Neuronal stem cell (in vitro differentiated cells): Measurements from ENCODE around the gene AGAP1.

Experiments used
- DNase-seq: peaks from one replicate; pipeline ENCODE4 v3.0.0-alpha.2; 2013; ENCODE audit warnings: low spot score
- H2AFZ ChIP-seq: one replicate; pipeline ENCODE4 v1.6.1; 2013; ENCODE audit warnings: mild to moderate bottlenecking, low read length, inconsistent platforms
- H2AK5ac ChIP-seq: 2 replicates; pipeline ENCODE4 v1.6.1; 2013; ENCODE audit warnings: low read depth, mild to moderate bottlenecking, inconsistent platforms, low read length, moderate library complexity, mixed read lengths
- H2BK120ac ChIP-seq: 2 replicates; pipeline ENCODE4 v1.6.1; 2013; ENCODE audit warnings: low read depth, mild to moderate bottlenecking, inconsistent platforms, low read length, moderate library complexity, mixed read lengths
- H2BK12ac ChIP-seq: one replicate; pipeline ENCODE4 v1.6.1; 2013; ENCODE audit warnings: low read length, inconsistent platforms
- H2BK15ac ChIP-seq: 2 replicates; pipeline ENCODE4 v1.6.1; 2013; ENCODE audit warnings: mild to moderate bottlenecking, low read length, inconsistent platforms, mixed read lengths
- H2BK5ac ChIP-seq: one replicate; pipeline ENCODE4 v1.6.1; 2013; ENCODE audit warnings: inconsistent platforms, mild to moderate bottlenecking, low read length, moderate library complexity
- H3K14ac ChIP-seq: one replicate; pipeline ENCODE4 v1.6.1; 2013; ENCODE audit warnings: low read length, inconsistent platforms
- H3K18ac ChIP-seq: 2 replicates; pipeline ENCODE4 v1.6.1; 2013; ENCODE audit warnings: low read length, inconsistent platforms
- H3K23ac ChIP-seq: 2 replicates; pipeline ENCODE4 v1.6.1; 2013; ENCODE audit warnings: low read depth, mild to moderate bottlenecking, mixed read lengths, low read length, inconsistent platforms; ENCODE audit not compliant: poor library complexity
- H3K27ac ChIP-seq: replicated peaks from 3 replicates; pipeline ENCODE4 v1.5.1; 2013; ENCODE audit warnings: low read length, inconsistent platforms
- H3K27me3 ChIP-seq, 3 experiments: 2 replicates each; pipeline ENCODE4 v1.6.1; 2013; ENCODE audit warnings: low read length in 3 of 3, mild to moderate bottlenecking in 2 of 3, inconsistent platforms in 1 of 3, low read depth in 1 of 3, mixed read lengths in 1 of 3, moderate library complexity in 1 of 3; ENCODE audit not compliant: control insufficient read depth in 3 of 3, insufficient read depth in 3 of 3
- H3K36me3 ChIP-seq, 2 donors: replicated peaks in 1 of 2; 2 replicates each; pipeline ENCODE4 v1.6.1; 2013; ENCODE audit warnings: low read length in 2 of 2; ENCODE audit not compliant: control insufficient read depth in 2 of 2, insufficient read depth in 2 of 2
- H3K4ac ChIP-seq: 2 replicates; pipeline ENCODE4 v1.6.1; 2013; ENCODE audit warnings: inconsistent platforms, mild to moderate bottlenecking, low read length, moderate library complexity
- H3K4me1 ChIP-seq, 2 donors: 1 replicate in 1 of 2; 2 replicates in 1 of 2; pipeline ENCODE4 v1.6.1; 2013; ENCODE audit warnings: low read length in 2 of 2, low read depth in 1 of 2; ENCODE audit not compliant: control insufficient read depth in 2 of 2, insufficient read depth in 1 of 2
- H3K4me2 ChIP-seq: one replicate; pipeline ENCODE4 v1.6.1; 2013; ENCODE audit warnings: mild to moderate bottlenecking, low read length, inconsistent platforms; ENCODE audit not compliant: insufficient read depth, poor library complexity, severe bottlenecking
- H3K4me3 ChIP-seq, 2 donors: 2 replicates each; pipeline ENCODE4 v1.5.1; 2013; ENCODE audit warnings: low read length in 2 of 2, mild to moderate bottlenecking in 2 of 2, inconsistent platforms in 1 of 2, moderate library complexity in 1 of 2
- H3K79me1 ChIP-seq: one replicate; pipeline ENCODE4 v1.6.1; 2013; ENCODE audit warnings: low read depth, mild to moderate bottlenecking, inconsistent platforms, low read length, moderate library complexity
- H3K9ac ChIP-seq: one replicate; pipeline ENCODE4 v1.6.1; 2013; ENCODE audit warnings: mild to moderate bottlenecking, low read depth, low read length, inconsistent platforms; ENCODE audit not compliant: poor library complexity
- H3K9me3 ChIP-seq, 2 donors: replicated peaks in 1 of 2; 2 replicates each; pipeline versions ENCODE3 to v1.6.1; 2013; ENCODE audit warnings: low read length in 2 of 2, mild to moderate bottlenecking in 2 of 2, inconsistent platforms in 1 of 2, low read depth in 1 of 2, mixed read lengths in 1 of 2, moderate library complexity in 1 of 2; ENCODE audit not compliant: control insufficient read depth in 2 of 2, insufficient read depth in 1 of 2
- H4K8ac ChIP-seq: one replicate; pipeline ENCODE4 v1.6.1; 2013; ENCODE audit warnings: low read depth, mild to moderate bottlenecking, inconsistent platforms, low read length, moderate library complexity
- H4K91ac ChIP-seq: one replicate; pipeline ENCODE4 v1.6.1; 2013; ENCODE audit warnings: low read length, low read depth, mild to moderate bottlenecking, inconsistent platforms; ENCODE audit not compliant: poor library complexity
- WGBS, 2 donors: extraction: QIAGEN DNeasy Blood & Tissue Kit; methylation state at CpG; one replicate each; pipeline ENCODE4 v1.1.7; 2013; ENCODE audit warnings: missing lambda C conversion rate in 2 of 2, mixed read lengths in 1 of 2; ENCODE audit not compliant: insufficient read length in 2 of 2, insufficient replicate concordance in 1 of 2; ENCODE audit errors: extremely low coverage in 2 of 2; 5-methylcytosine and 5-hydroxymethylcytosine counted together

AGAP1 gene

GRCh38 chr2:235555371-235555770, 61.5 kb downstream of the AGAP1 start:
- H3K4ac ChIP-seq, result no peak overlapping the region
- peak overlapping the region; percentile 41 for H2AK5ac ChIP-seq
- no CpG with 5 or more reads among the region's 6 CpGs for WGBS, 2 donors
- H4K8ac ChIP-seq, result no peak overlapping the region
- H3K4me1 ChIP-seq, result peaks cover 6 to 15% of the 10 kb centered on the region in 2 donors
- no peak for DNase-seq
- no peak overlapping the region for H3K4me3 ChIP-seq
- H2AFZ ChIP-seq, result no peak overlapping the region
- H3K23ac ChIP-seq, result no peak overlapping the region
- no peak overlapping the region for H3K4me2 ChIP-seq
- H2BK120ac ChIP-seq, result no peak overlapping the region
- H3K27ac ChIP-seq, result no peak overlapping the region
- no peak overlapping the region for H3K14ac ChIP-seq
- H3K9me3 ChIP-seq, result peaks cover 1 to 2% of the 10 kb centered on the region in 2 donors
- H3K9ac ChIP-seq, result no peak overlapping the region
- H2BK12ac ChIP-seq, result no peak overlapping the region
- peaks cover 7% of the 10 kb centered on the region for H3K79me1 ChIP-seq
- H3K36me3 ChIP-seq, result no peaks in the 10 kb centered on the region
- H2BK15ac ChIP-seq, result no peak overlapping the region
- no peak overlapping the region for H3K18ac ChIP-seq
- no peak overlapping the region for H4K91ac ChIP-seq
- no peak overlapping the region for H2BK5ac ChIP-seq
- H3K27me3 ChIP-seq, result no peaks in the 10 kb centered on the region

DNA sequence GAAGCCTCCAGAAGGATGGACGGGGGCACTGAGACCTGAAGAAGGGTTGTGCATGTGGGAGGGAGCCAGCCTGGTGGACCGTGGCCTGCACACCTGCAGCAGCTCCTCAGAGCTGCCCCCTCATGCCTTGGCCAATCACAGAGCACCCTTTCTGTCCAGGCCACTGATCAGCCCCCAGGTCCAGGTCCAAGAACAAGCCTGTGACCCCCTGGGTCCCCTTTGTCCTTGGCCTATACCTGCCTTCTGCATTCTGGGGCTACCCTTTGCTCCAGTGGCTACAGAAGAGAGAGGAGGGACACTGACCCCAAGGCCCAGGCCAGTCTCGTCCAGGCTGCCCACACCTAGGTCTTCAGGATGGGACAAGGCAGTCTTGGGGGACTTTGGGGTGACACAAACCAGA, 62.2 kb downstream of the AGAP1 start:
- H3K14ac ChIP-seq, result peak overlapping the region; percentile 12
- WGBS, 2 donors, result no CpG with 5 or more reads among the region's 3 CpGs

GRCh38 chr2:235556901-235557300, 63.1 kb downstream of the AGAP1 start:
- no peak overlapping the region for H3K4me2 ChIP-seq
- H2BK12ac ChIP-seq, result no peak overlapping the region
- DNase-seq, result no peak
- no peak overlapping the region for H3K27ac ChIP-seq
- H3K4me1 ChIP-seq, result peaks cover 4 to 17% of the 10 kb centered on the region in 2 donors
- H3K4ac ChIP-seq, result no peak overlapping the region
- H3K14ac ChIP-seq, result peak overlapping the region; percentile 41
- H3K18ac ChIP-seq, result no peak overlapping the region
- no peak overlapping the region for H2BK5ac ChIP-seq
- H3K27me3 ChIP-seq, result no peaks in the 10 kb centered on the region
- no peak overlapping the region for H2AFZ ChIP-seq
- H3K79me1 ChIP-seq, result peaks cover 7% of the 10 kb centered on the region
- H3K9ac ChIP-seq, result no peak overlapping the region
- H3K23ac ChIP-seq, result no peak overlapping the region
- no peaks in the 10 kb centered on the region for H3K36me3 ChIP-seq
- H4K8ac ChIP-seq, result no peak overlapping the region
- no peak overlapping the region for H3K4me3 ChIP-seq
- H2BK15ac ChIP-seq, result no peak overlapping the region
- H3K9me3 ChIP-seq, result peaks cover 1 to 2% of the 10 kb centered on the region in 2 donors
- WGBS, 2 donors, result no CpG with 5 or more reads among the region's 8 CpGs
- H4K91ac ChIP-seq, result no peak overlapping the region
- H2AK5ac ChIP-seq, result no peak overlapping the region
- H2BK120ac ChIP-seq, result no peak overlapping the region

More for the DNA sequence above, 62.2 kb downstream of the AGAP1 start:
- Histone ChIP-seq H3K36me3 (no peaks in the 10 kb centered on the region), H4K91ac (no peak overlapping the region), H3K27ac (no peak overlapping the region), H3K9me3 (peaks cover 1 to 2% of the 10 kb centered on the region in 2 donors), H3K4me3 (peak overlapping the region in 1 of 2 donors; percentile 18), H2AFZ (no peak overlapping the region), H3K4ac (no peak overlapping the region), H2BK15ac (no peak overlapping the region), H2BK5ac (no peak overlapping the region), H3K18ac (peak overlapping the region; percentile 71), H2AK5ac (no peak overlapping the region), H2BK120ac (no peak overlapping the region), H3K27me3 (no peaks in the 10 kb centered on the region), H4K8ac (no peak overlapping the region), H3K4me2 (no peak overlapping the region), H3K79me1 (peaks cover 7% of the 10 kb centered on the region), H3K23ac (no peak overlapping the region), H3K9ac (no peak overlapping the region), H3K4me1 (peaks cover 6 to 18% of the 10 kb centered on the region in 2 donors), H2BK12ac (no peak overlapping the region)
- no peak for DNase-seq

DNA sequence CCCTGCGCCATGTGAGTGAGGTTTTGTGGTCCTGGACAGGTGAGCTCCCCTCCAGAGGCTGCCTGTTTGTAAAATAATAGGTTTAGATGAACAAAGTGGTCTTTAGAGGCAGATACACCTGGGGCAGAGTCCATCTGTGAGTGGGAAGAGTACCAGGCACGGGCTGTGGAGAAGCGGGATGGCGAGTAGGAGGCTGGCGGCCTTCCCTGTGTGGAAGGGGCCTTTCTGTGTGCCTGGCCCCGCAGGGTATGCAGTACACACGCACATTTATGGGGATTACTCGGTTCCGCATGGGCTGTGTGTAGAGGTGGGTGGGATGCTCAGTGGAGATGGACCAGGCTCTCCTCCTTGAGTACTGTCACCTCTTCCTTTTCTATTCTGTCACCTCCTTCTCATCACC, 64.1 kb downstream of the AGAP1 start:
- Histone ChIP-seq H3K9ac (no peak overlapping the region), H3K4me3 (no peak overlapping the region), H2AK5ac (no peak overlapping the region), H3K9me3 (peaks cover 1 to 2% of the 10 kb centered on the region in 2 donors), H3K4me1 (peaks cover 4 to 16% of the 10 kb centered on the region in 2 donors), H2BK5ac (no peak overlapping the region), H3K4me2 (no peak overlapping the region), H4K91ac (no peak overlapping the region), H3K18ac (no peak overlapping the region), H2AFZ (no peak overlapping the region), H3K79me1 (peaks cover 3% of the 10 kb centered on the region), H2BK12ac (no peak overlapping the region), H2BK120ac (no peak overlapping the region), H3K14ac (no peak overlapping the region), H3K27ac (no peak overlapping the region), H3K4ac (no peak overlapping the region), H3K36me3 (no peaks in the 10 kb centered on the region), H2BK15ac (no peak overlapping the region), H3K27me3 (no peaks in the 10 kb centered on the region), H3K23ac (no peak overlapping the region), H4K8ac (no peak overlapping the region)
- no peak for DNase-seq
- no CpG with 5 or more reads among the region's 9 CpGs for WGBS, 2 donors
